HG03196 (cell line): ENCODE results near the gene GRHL1.
"Not testable (repeated sequence)": the region's sequence is repeated elsewhere in the genome, so short reads cannot be mapped to it uniquely, and the experiment has no call there.

ENCODE experiments used
- ATAC-seq: cut with Tn5 transposase; IDR thresholded peaks from one replicate; pipeline ENCODE4 v1.9.1; 2021; ENCODE audit not compliant: unreplicated experiment

Gene GRHL1

GRCh38 chr2:10007921-10008808 lies 56.7 kb downstream of the GRHL1 start:
- no peak for ATAC-seq

GRCh38 chr2:10008809-10009176 lies 57.3 kb downstream of the GRHL1 start:
- ATAC-seq, result no peak

- no peak for ATAC-seq
Measured at GRCh38 chr2:10009271-10009810, 57.8 kb downstream of the GRHL1 start.

- ATAC-seq, result no peak
Measured at GRCh38 chr2:10009811-10010781, 58.6 kb downstream of the GRHL1 start.

GRCh38 chr2:10010861-10011605 lies 59.5 kb downstream of the GRHL1 start:
- not testable (repeated sequence) for ATAC-seq

- not testable (repeated sequence) for ATAC-seq
Measured at GRCh38 chr2:10011606-10012325, 60.3 kb downstream of the GRHL1 start.

GRCh38 chr2:10012366-10012962 lies 61.0 kb downstream of the GRHL1 start:
- not testable (repeated sequence) for ATAC-seq

GRCh38 chr2:10012963-10013461 lies 61.5 kb downstream of the GRHL1 start:
- no peak for ATAC-seq

- not testable (repeated sequence) for ATAC-seq
Measured at GRCh38 chr2:10013651-10014417, 62.3 kb downstream of the GRHL1 start.

GRCh38 chr2:10014418-10015190 lies 63.1 kb downstream of the GRHL1 start:
- no peak for ATAC-seq

GRCh38 chr2:10015376-10015989 lies 64.0 kb downstream of the GRHL1 start:
- not testable (repeated sequence) for ATAC-seq

- no peak for ATAC-seq
Measured at GRCh38 chr2:10016001-10016801, 64.7 kb downstream of the GRHL1 start.

GRCh38 chr2:10016802-10017258 lies 65.3 kb downstream of the GRHL1 start:
- no peak for ATAC-seq

GRCh38 chr2:10017313-10017941 lies 65.9 kb downstream of the GRHL1 start:
- no peak for ATAC-seq

GRCh38 chr2:10019174-10019573 lies 67.7 kb downstream of the GRHL1 start:
- no peak for ATAC-seq
